Measurements from ENCODE around the gene SCLT1. TPM values are rescaled to one million over a fixed set of nuclear protein-coding genes. Genes with fewer than 3 reads are reported as not detected.

SCLT1 gene
- total RNA-seq, 1 donor from 2014 or later = 14.4 TPM

DNA sequence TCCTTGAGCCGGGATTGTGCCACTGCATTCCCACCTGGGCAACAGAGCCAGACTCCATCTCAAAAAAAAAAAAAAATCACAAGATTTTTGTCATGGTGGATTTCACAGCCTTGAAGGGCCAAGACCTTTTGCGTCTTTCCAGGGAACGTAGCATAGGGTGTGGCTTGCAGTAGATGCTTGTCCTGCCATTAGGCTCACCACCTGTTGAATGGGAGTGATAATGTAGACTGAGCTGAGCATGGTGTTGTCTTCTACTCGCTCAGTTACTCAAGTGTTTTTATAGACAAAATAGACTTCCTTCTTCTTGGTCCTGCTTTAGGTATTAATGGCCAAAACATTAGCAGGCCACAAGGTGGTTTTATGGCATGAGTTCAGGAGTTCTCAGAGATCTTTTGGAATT lies 243.1 kb downstream of the SCLT1 start:
- Histone ChIP-seq H3K9me3 (no peaks in the 10 kb centered on the region), H3K27me3 (no peaks in the 10 kb centered on the region), H3K36me3 (peaks cover 91% of the 10 kb centered on the region), H3K27ac (no peak overlapping the region), H3K4me3 (no peak overlapping the region), H3K4me1 (peaks cover under 1% of the 10 kb centered on the region)
- DNase-seq = no peak
- intact Hi-C loops (cut with DNase I) = no loop called here
- TF ChIP-seq, protein P1, sequence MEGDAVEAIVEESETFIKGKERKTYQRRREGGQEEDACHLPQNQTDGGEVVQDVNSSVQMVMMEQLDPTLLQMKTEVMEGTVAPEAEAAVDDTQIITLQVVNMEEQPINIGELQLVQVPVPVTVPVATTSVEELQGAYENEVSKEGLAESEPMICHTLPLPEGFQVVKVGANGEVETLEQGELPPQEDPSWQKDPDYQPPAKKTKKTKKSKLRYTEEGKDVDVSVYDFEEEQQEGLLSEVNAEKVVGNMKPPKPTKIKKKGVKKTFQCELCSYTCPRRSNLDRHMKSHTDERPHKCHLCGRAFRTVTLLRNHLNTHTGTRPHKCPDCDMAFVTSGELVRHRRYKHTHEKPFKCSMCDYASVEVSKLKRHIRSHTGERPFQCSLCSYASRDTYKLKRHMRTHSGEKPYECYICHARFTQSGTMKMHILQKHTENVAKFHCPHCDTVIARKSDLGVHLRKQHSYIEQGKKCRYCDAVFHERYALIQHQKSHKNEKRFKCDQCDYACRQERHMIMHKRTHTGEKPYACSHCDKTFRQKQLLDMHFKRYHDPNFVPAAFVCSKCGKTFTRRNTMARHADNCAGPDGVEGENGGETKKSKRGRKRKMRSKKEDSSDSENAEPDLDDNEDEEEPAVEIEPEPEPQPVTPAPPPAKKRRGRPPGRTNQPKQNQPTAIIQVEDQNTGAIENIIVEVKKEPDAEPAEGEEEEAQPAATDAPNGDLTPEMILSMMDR (IDR thresholded peaks at IDR 0.05) = no peak
- ATAC-seq = no peak

DNA sequence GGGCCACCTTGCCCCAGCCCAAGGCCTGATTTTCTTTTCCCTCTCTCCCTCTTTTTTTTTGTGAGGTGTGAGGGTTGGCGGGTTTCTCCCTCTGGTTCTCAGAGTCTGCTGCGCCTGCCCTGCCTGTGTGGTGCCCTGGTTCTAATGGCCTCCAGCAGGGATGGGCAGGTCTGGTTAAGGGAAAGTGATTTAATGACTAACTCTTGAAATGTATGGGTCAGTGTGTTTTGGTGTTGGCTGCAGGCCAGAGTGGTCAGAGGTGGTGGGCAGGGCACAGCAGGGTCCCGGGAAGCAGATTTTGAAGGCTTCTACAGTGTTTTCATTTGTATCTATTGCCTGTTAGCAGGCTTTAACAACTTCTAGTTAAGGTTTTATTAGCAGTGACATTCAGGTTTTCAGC lies 244.9 kb downstream of the SCLT1 start:
- TF ChIP-seq, protein P1 (IDR thresholded peaks at IDR 0.05) = no peak
- Histone ChIP-seq H3K9me3 (no peaks in the 10 kb centered on the region), H3K36me3 (peaks cover 92% of the 10 kb centered on the region), H3K4me3 (no peak overlapping the region), H3K27me3 (no peaks in the 10 kb centered on the region), H3K4me1 (peaks cover 8% of the 10 kb centered on the region), H3K27ac (no peak overlapping the region)
- DNase-seq (no peak), ATAC-seq (no peak)
- intact Hi-C loops (cut with DNase I) = no loop called here

DNA sequence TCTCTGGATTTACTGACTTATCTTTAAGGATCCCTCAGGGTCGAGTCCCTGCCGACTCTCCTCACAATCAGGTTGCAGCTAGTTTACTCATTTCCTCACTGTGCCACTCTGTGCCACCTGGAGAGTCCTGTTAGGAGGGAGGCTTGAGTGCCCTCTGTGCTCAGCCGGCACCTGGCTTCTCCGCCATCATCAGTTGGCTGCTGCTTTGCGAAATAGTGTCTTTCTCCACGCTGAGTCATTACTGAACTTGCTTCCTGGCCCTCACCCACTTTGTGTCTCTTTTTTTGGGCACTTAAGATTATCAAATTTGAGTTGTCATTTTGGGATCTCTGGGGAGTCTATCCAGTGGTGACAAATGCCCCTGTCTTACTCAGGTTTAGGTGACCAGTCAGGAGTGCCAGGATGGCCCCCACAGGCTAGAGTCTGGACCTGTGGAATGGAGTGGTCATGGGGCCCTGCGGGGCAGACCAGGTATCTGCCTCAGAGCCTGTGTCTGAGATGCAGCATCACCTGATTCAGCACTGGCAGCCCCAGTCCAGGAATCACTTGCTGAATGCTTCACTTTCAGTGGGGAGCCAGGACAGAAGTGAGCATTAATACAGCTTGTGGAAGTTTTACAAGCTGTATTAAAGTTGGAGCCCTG lies 246.1 kb downstream of the SCLT1 start:
- no peak for DNase-seq
- TF ChIP-seq, protein P1 (IDR thresholded peaks at IDR 0.05) = no peak
- H3K4me1 ChIP-seq = peaks cover 8% of the 10 kb centered on the region
- H3K27ac ChIP-seq = no peak overlapping the region
- peaks cover 83% of the 10 kb centered on the region for H3K36me3 ChIP-seq
- intact Hi-C loops (cut with DNase I) = no loop called here
- no peaks in the 10 kb centered on the region for H3K9me3 ChIP-seq
- H3K4me3 ChIP-seq = no peak overlapping the region
- no peaks in the 10 kb centered on the region for H3K27me3 ChIP-seq
- peak; percentile 24 for ATAC-seq

DNA sequence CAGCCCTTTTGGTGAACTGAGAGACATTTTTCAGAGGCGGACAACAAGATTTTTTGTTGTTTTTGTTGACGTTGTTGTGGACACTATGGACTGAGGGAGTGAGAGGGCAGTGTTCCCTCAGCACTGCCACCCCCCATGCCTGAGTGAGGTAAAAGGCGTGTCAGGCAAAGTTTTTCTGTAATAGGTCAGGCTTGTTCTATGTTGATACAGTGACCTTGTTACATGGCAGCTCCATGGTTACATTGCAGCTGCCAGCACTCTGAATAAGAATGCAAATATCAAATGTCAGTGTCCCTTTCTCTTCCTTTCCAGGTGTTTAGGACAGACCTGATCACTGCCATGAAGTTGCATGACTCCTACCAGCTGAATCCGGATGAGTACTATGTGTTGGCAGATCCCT lies 247.3 kb downstream of the SCLT1 start:
- intact Hi-C loops (cut with DNase I) = no loop called here
- DNase-seq (no peak), ATAC-seq (peak; percentile 43)
- H3K9me3 ChIP-seq = no peaks in the 10 kb centered on the region
- no peak overlapping the region for H3K27ac ChIP-seq
- H3K36me3 ChIP-seq = peaks cover 71% of the 10 kb centered on the region
- TF ChIP-seq, protein P1 (IDR thresholded peaks at IDR 0.05) = no peak
- peaks cover 9% of the 10 kb centered on the region for H3K4me1 ChIP-seq
- no peak overlapping the region for H3K4me3 ChIP-seq
- no peaks in the 10 kb centered on the region for H3K27me3 ChIP-seq

DNA sequence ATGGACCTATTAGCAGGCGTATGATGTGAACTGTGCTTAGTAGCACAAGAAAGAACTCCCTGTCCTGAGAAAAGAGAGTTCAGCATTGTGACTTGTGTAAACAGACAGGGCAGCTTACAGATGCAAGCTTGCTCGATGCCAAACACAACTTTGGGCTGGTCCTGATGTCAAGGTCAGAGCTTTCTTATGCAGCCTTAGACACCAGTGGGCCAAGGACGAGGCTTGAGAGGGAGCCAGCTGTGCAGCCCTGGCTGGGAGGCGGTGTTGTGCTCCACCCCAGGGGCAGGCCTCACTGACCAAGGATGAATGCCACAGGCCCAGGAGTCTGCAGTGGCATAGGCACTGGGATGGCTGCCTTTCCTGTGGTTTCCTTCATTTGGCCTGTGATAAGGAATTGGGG lies 248.4 kb downstream of the SCLT1 start:
- no peaks in the 10 kb centered on the region for H3K9me3 ChIP-seq
- H3K4me1 ChIP-seq = peaks cover 14% of the 10 kb centered on the region
- no peak overlapping the region for H3K27ac ChIP-seq
- DNase-seq = no peak
- ATAC-seq = peak; percentile 64
- H3K27me3 ChIP-seq = no peaks in the 10 kb centered on the region
- intact Hi-C loops (cut with DNase I) = no loop called here
- no peak overlapping the region for H3K4me3 ChIP-seq
- TF ChIP-seq, protein P1 (IDR thresholded peaks at IDR 0.05) = no peak
- peaks cover 60% of the 10 kb centered on the region for H3K36me3 ChIP-seq

DNA sequence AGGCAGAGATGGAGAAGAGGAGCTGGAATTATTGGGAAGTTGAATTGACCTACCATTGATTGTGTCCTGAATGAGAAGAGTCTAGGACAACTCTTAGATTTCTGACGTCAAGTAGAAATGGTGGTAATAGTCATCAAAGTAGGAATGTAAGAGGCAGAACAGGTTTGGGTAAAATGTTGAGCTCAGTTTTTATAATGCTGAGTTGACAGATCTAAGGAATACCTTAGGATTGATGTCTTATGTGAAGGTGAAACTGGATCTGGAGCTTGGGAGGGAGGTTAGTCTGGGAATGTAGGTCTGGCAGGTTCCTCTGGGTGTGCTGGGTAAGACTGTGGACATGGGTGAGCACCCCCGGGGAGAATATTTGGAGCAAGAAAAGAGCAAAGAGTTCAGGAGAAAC lies 251.9 kb downstream of the SCLT1 start:
- Histone ChIP-seq H3K36me3 (peaks cover 26% of the 10 kb centered on the region), H3K27me3 (no peaks in the 10 kb centered on the region), H3K4me1 (peaks cover 14% of the 10 kb centered on the region), H3K27ac (no peak overlapping the region), H3K4me3 (no peak overlapping the region), H3K9me3 (no peaks in the 10 kb centered on the region)
- TF ChIP-seq, protein P1 (IDR thresholded peaks at IDR 0.05) = no peak
- DNase-seq = no peak
- intact Hi-C loops (cut with DNase I) = no loop called here
- no peak for ATAC-seq
